GM04504 (cell line): ENCODE data around the gene CFAP299.

Experiments used
- DNase-seq: peaks from one replicate; pipeline ENCODE4 v3.0.0-alpha.2; 2012; ENCODE audit warnings: low read depth

Gene CFAP299

GRCh38 chr4:80839792-80840191 lies 504.3 kb downstream of the CFAP299 start:
- no peak for DNase-seq

GRCh38 chr4:80840396-80840795 lies 504.9 kb downstream of the CFAP299 start:
- no peak for DNase-seq

GRCh38 chr4:80841587-80842281 lies 506.2 kb downstream of the CFAP299 start:
- DNase-seq = no peak

- DNase-seq = no peak
These were observed 510.7 kb downstream of the CFAP299 start for GRCh38 chr4:80846210-80846609.

- DNase-seq = no peak
These were observed 516.5 kb downstream of the CFAP299 start for GRCh38 chr4:80852061-80852460.

GRCh38 chr4:80873571-80873970 lies 538.0 kb downstream of the CFAP299 start:
- no peak for DNase-seq

GRCh38 chr4:80874979-80875378 lies 539.4 kb downstream of the CFAP299 start:
- no peak for DNase-seq

GRCh38 chr4:80875642-80876041 lies 540.1 kb downstream of the CFAP299 start:
- no peak for DNase-seq

GRCh38 chr4:80876810-80877209 lies 541.3 kb downstream of the CFAP299 start:
- DNase-seq = no peak

GRCh38 chr4:80878218-80878617 lies 542.7 kb downstream of the CFAP299 start:
- DNase-seq = no peak

- no peak for DNase-seq
These were observed 562.2 kb downstream of the CFAP299 start for GRCh38 chr4:80897537-80898303.

GRCh38 chr4:80900908-80901307 lies 565.4 kb downstream of the CFAP299 start:
- no peak for DNase-seq

GRCh38 chr4:80903020-80903419 lies 567.5 kb downstream of the CFAP299 start:
- DNase-seq = no peak

- no peak for DNase-seq
These were observed 574.4 kb downstream of the CFAP299 start for GRCh38 chr4:80909938-80910337.

GRCh38 chr4:80911458-80911857 lies 575.9 kb downstream of the CFAP299 start:
- no peak for DNase-seq

- no peak for DNase-seq
These were observed 576.8 kb downstream of the CFAP299 start for GRCh38 chr4:80912350-80912749.

- DNase-seq = no peak
These were observed 577.9 kb downstream of the CFAP299 start for GRCh38 chr4:80913381-80913780.

GRCh38 chr4:80916770-80917169 lies 581.2 kb downstream of the CFAP299 start:
- DNase-seq = no peak

- peak; percentile 4 for DNase-seq
These were observed 582.5 kb downstream of the CFAP299 start for GRCh38 chr4:80918004-80918403.

GRCh38 chr4:80921441-80921840 lies 585.9 kb downstream of the CFAP299 start:
- DNase-seq = no peak

GRCh38 chr4:80922941-80923340 lies 587.4 kb downstream of the CFAP299 start:
- DNase-seq = no peak

- no peak for DNase-seq
These were observed 589.8 kb downstream of the CFAP299 start for GRCh38 chr4:80925293-80925692.

- no peak for DNase-seq
These were observed 590.9 kb downstream of the CFAP299 start for GRCh38 chr4:80926446-80926845.

GRCh38 chr4:80926891-80927290 lies 591.4 kb downstream of the CFAP299 start:
- no peak for DNase-seq
